Fibroblast of mammary gland (primary cell): Measurements from ENCODE around the gene RYR3.

ENCODE experiments used
- DNase-seq: peaks from one replicate; pipeline ENCODE4 v3.0.0-alpha.2; 2010; ENCODE audit warnings: low read depth
- H3K4me3 ChIP-seq: 2 replicates; pipeline ENCODE4 v1.5.1; 2011; ENCODE audit warnings: low read depth, mild to moderate bottlenecking, low read length, moderate library complexity; ENCODE audit not compliant: control insufficient read depth
- TF ChIP-seq, protein P1 (sequence below): conservative IDR thresholded peaks from 2 replicates; pipeline ENCODE4 v1.5.1; 2011; ENCODE audit warnings: low read depth, low read length, inconsistent platforms; ENCODE audit not compliant: control insufficient read depth, insufficient read depth

Gene RYR3

DNA sequence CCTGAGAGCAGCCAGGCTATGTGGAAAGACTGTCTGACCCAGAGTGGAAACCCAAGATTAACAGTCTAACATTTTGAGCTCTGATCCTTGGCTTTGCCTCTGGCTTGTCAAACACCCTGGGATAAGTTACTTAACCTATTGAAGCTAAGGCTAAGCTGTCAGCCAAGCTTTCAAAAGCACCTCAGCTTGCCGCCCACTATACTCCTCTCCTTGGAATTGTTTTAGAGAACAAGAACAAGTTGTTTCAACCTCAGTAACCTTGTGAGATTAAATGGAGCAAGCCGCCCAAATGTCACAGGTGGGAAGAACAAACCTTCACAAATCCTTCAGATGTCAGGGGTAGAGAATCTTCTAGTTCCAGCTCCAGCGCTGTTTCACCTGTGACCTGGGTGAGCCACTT is 235.1 kb downstream of the RYR3 start:
- H3K4me3 ChIP-seq, result no peak overlapping the region
- TF ChIP-seq, protein P1, sequence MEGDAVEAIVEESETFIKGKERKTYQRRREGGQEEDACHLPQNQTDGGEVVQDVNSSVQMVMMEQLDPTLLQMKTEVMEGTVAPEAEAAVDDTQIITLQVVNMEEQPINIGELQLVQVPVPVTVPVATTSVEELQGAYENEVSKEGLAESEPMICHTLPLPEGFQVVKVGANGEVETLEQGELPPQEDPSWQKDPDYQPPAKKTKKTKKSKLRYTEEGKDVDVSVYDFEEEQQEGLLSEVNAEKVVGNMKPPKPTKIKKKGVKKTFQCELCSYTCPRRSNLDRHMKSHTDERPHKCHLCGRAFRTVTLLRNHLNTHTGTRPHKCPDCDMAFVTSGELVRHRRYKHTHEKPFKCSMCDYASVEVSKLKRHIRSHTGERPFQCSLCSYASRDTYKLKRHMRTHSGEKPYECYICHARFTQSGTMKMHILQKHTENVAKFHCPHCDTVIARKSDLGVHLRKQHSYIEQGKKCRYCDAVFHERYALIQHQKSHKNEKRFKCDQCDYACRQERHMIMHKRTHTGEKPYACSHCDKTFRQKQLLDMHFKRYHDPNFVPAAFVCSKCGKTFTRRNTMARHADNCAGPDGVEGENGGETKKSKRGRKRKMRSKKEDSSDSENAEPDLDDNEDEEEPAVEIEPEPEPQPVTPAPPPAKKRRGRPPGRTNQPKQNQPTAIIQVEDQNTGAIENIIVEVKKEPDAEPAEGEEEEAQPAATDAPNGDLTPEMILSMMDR, result no peak
- DNase-seq, result no peak

DNA sequence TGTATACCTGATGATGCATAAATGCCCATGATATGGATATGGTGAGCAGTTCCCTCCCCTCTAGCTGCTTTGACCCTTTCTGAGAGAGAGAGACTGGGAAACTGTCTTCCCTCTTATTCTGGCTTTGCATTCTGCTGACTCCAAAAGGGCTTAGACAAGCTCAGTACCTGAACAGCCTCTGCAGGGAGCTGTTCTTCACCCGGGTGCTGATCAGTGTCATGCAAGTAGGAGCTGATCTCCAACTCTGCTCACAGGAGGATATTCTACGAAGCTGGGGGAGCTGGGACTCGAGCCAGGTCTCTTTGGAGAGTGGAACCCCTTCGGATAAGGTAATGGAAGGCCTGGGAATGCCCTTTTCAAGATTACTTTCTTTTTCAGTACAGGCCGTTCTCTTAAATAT is 237.1 kb downstream of the RYR3 start:
- TF ChIP-seq, protein P1, result no peak

DNA sequence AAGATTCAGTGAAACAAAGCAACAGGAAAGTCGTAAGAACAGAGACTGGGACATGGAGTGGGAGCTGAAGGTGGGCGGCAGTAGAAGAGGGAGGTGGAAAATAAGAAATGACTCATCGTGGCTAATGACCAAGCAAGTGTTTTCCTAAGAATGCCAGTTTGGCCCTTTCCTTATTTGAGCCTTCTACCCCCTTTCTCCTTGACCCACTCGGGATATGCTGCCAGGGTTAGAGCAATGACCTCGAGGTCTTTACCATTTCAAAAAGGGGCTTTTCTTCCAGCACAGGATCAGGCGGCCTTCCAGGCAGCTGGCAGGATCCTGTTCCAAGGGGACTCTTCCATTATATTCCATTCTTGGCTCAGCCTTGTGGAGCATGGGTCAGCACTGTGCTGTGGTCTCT is 241.1 kb downstream of the RYR3 start:
- TF ChIP-seq, protein P1, result no peak
- no peak overlapping the region for H3K4me3 ChIP-seq
- no peak for DNase-seq

More for the DNA sequence above, 237.1 kb downstream of the RYR3 start:
- H3K4me3 ChIP-seq, result no peak overlapping the region
- peak; percentile 51 for DNase-seq

DNA sequence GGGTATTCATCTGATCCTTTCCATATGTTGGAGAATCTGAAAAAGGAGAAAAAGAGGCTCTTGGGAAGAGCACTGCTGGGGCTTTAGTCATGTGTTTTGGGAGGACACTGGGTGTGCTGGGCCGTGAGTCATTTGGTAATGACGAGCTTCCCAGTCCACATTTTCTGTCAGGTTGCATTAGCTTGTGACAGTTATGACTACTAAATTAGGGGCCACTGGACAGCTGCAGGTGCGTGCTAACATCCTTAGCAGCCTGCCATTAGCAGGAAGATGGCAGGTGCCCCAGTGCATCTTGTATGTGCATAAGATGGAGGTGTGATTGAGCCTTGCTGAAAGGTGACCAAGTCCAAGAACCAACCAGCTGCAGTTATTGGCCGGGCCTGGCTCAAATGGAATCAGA is 242.4 kb downstream of the RYR3 start:
- TF ChIP-seq, protein P1, result no peak
- no peak overlapping the region for H3K4me3 ChIP-seq
- DNase-seq, result peak; percentile 5

DNA sequence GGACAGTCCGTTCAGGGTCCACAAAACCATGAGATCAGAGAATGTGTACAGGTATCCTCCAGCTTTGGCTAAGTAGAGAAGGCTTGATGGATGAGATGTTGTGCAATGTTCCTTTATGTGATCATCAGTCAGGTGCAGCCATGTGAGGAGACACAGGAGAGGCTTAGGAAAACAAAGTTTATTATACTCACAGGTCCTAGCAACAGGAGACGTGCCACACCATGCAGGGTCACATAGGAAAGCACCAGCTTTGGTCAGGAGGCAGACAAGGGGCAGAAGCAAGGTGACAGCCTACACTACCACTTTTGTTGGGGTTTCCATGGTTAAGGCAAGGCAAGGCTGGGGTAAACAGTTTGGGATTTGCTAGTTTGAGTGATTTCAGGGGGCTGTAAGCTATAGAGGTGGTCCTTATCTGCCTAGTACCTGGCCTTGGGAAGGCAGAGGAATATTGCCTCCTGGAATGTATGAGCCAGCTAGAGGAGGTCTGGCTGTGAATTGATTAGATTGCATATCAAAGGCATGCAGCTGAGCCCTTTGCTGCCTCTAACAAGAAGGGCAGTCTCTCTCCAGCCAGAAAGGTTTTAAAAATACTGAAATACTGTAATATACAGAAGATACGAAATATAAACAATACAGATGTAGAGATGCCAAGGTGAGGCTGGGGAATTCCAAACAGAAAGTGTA is 248.6 kb downstream of the RYR3 start:
- TF ChIP-seq, protein P1, result no peak
- no peak for DNase-seq
- no peak overlapping the region for H3K4me3 ChIP-seq

DNA sequence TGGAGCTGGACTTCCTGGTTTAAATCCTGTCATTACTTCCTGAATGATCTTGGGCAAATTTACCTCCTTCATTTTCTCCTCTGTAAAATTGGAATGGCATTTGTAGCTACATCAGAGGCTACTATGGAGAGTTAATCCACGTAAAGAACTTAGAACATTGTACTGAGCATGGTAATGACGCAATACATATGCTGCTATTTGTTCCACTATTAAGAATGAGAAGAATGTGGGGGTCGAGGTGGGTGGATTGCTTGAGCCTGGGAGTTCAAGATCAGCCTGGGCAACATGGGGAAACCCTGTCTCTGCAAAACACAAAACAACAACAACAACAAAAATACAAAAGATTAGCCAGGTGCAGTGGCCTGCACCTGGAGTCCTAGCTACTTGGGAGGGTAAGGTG is 250.6 kb downstream of the RYR3 start:
- TF ChIP-seq, protein P1, result no peak
- no peak overlapping the region for H3K4me3 ChIP-seq
- DNase-seq, result no peak

DNA sequence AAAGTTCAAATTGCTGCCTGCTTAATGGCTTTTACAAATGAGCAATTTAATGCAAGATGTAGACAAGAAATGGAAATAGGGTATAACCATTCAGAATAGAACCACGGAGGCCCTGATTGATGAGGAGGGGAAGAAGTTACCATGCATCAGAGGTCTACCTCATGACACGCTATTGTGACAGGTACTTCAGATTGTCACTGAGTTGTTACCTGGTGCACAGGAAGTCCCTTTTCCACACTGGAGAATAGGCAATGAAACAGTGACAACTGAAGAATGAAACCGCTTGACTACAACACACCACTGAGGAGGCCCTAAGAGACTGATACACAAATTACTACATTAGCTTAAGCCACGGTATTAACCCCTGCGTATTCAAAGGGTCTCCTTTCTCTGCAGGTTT is 251.2 kb downstream of the RYR3 start:
- TF ChIP-seq, protein P1, result no peak
- DNase-seq, result no peak
- no peak overlapping the region for H3K4me3 ChIP-seq
